ENCODE results near the gene ENTPD1. TPM values are rescaled to one million over a fixed set of nuclear protein-coding genes. Genes with fewer than 3 reads are reported as not detected.
A peak's percentile ranks its signal among the peaks of the same experiment; 100 is the strongest.

ENTPD1 gene
- total RNA-seq, 1 experiment from 2014 or later: 0.92 TPM

- ChIA-PET POLR2A (ENCODE audit: low non-redundant PET) (no interaction called here), CTCF (no interaction called here)
- H3K4me3 ChIP-seq (ENCODE audit: low read depth, low read length, poor library complexity, severe bottlenecking): no peak overlapping the region
- no peaks in the 10 kb centered on the region for H3K36me3 ChIP-seq (ENCODE audit: insufficient read depth, low read length, poor library complexity, severe bottlenecking)
- DNase-seq (ENCODE audit: low spot score): no peak
- no peak overlapping the region for H3K27ac ChIP-seq (ENCODE audit: low read depth, low read length, poor library complexity, severe bottlenecking)
- no TSS peak for BruUV-seq (replicated peaks)
- intact Hi-C loops (cut with micrococcal nuclease; ENCODE audit: unreplicated experiment): no loop called here
- H3K4me1 ChIP-seq (ENCODE audit: insufficient read depth, low read length, poor library complexity, severe bottlenecking): peaks cover 19% of the 10 kb centered on the region
- no peaks in the 10 kb centered on the region for H3K9me3 ChIP-seq (ENCODE audit: low read depth, low read length, poor library complexity, severe bottlenecking)
- TF ChIP-seq, protein P1, sequence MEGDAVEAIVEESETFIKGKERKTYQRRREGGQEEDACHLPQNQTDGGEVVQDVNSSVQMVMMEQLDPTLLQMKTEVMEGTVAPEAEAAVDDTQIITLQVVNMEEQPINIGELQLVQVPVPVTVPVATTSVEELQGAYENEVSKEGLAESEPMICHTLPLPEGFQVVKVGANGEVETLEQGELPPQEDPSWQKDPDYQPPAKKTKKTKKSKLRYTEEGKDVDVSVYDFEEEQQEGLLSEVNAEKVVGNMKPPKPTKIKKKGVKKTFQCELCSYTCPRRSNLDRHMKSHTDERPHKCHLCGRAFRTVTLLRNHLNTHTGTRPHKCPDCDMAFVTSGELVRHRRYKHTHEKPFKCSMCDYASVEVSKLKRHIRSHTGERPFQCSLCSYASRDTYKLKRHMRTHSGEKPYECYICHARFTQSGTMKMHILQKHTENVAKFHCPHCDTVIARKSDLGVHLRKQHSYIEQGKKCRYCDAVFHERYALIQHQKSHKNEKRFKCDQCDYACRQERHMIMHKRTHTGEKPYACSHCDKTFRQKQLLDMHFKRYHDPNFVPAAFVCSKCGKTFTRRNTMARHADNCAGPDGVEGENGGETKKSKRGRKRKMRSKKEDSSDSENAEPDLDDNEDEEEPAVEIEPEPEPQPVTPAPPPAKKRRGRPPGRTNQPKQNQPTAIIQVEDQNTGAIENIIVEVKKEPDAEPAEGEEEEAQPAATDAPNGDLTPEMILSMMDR (conservative IDR thresholded peaks at IDR 0.05; ENCODE audit: low read depth, low read length): no peak
- no peak for TF ChIP-seq EZH2 (IDR thresholded peaks at IDR 0.05; ENCODE audit: borderline replicate concordance, low read depth, low read length, poor library complexity, severe bottlenecking)
- H3K27me3 ChIP-seq (replicated peaks; ENCODE audit: insufficient read depth, low read depth, low read length, poor library complexity): no peaks in the 10 kb centered on the region
Measured at GRCh38 chr10:95739056-95739455, 16.9 kb upstream of the ENTPD1 start.

GRCh38 chr10:95741807-95742467 lies 14.0 kb upstream of the ENTPD1 start:
- intact Hi-C loops (cut with micrococcal nuclease; ENCODE audit: unreplicated experiment): no loop called here
- peak; percentile 66 for DNase-seq (ENCODE audit: low spot score)
- Histone ChIP-seq H3K27ac (ENCODE audit: low read depth, low read length, poor library complexity, severe bottlenecking) (peak overlapping the region; percentile 66), H3K27me3 (replicated peaks; ENCODE audit: insufficient read depth, low read depth, low read length, poor library complexity) (no peaks in the 10 kb centered on the region), H3K36me3 (ENCODE audit: insufficient read depth, low read length, poor library complexity, severe bottlenecking) (no peaks in the 10 kb centered on the region), H3K4me1 (ENCODE audit: insufficient read depth, low read length, poor library complexity, severe bottlenecking) (peaks cover 19% of the 10 kb centered on the region), H3K4me3 (ENCODE audit: low read depth, low read length, poor library complexity, severe bottlenecking) (no peak overlapping the region), H3K9me3 (ENCODE audit: low read depth, low read length, poor library complexity, severe bottlenecking) (no peaks in the 10 kb centered on the region)
- no peak for TF ChIP-seq EZH2 (IDR thresholded peaks at IDR 0.05; ENCODE audit: borderline replicate concordance, low read depth, low read length, poor library complexity, severe bottlenecking)
- TF ChIP-seq, protein P1 (conservative IDR thresholded peaks at IDR 0.05; ENCODE audit: low read depth, low read length): peak; percentile 25; the same call in 1 of the 2 replicates
- BruUV-seq (replicated peaks): no TSS peak
- ChIA-PET CTCF (interaction anchor here (0.6 kb wide), 1 partner anchor 1298 kb away, joined by 4 read pairs; no protein-coding TSS in a partner anchor), POLR2A (ENCODE audit: low non-redundant PET) (no interaction called here)

- CTCF ChIA-PET: interaction anchor here (0.6 kb wide), 1 partner anchor 1298 kb away, joined by 4 read pairs; no protein-coding TSS in a partner anchor
- POLR2A ChIA-PET (ENCODE audit: low non-redundant PET): no interaction called here
- intact Hi-C loops (cut with micrococcal nuclease; ENCODE audit: unreplicated experiment): no loop called here
- no TSS peak for BruUV-seq (replicated peaks)
- Histone ChIP-seq H3K4me3 (ENCODE audit: low read depth, low read length, poor library complexity, severe bottlenecking) (no peak overlapping the region), H3K27ac (ENCODE audit: low read depth, low read length, poor library complexity, severe bottlenecking) (peak overlapping the region; percentile 66), H3K9me3 (ENCODE audit: low read depth, low read length, poor library complexity, severe bottlenecking) (no peaks in the 10 kb centered on the region), H3K27me3 (replicated peaks; ENCODE audit: insufficient read depth, low read depth, low read length, poor library complexity) (no peaks in the 10 kb centered on the region), H3K4me1 (ENCODE audit: insufficient read depth, low read length, poor library complexity, severe bottlenecking) (peaks cover 19% of the 10 kb centered on the region), H3K36me3 (ENCODE audit: insufficient read depth, low read length, poor library complexity, severe bottlenecking) (no peaks in the 10 kb centered on the region)
- peak; percentile 61 for DNase-seq (ENCODE audit: low spot score)
- TF ChIP-seq EZH2 (IDR thresholded peaks at IDR 0.05; ENCODE audit: borderline replicate concordance, low read depth, low read length, poor library complexity, severe bottlenecking): no peak
- TF ChIP-seq, protein P1 (conservative IDR thresholded peaks at IDR 0.05; ENCODE audit: low read depth, low read length): no peak
Measured at GRCh38 chr10:95742485-95742884, 13.5 kb upstream of the ENTPD1 start.
